K562 treated with DMSO at 1 percent for 48 hours (cell line): Measurements from ENCODE around the gene PRSS8. TPM values are rescaled to one million over a fixed set of nuclear protein-coding genes. Genes with fewer than 3 reads are reported as not detected.

ENCODE experiments used
- total RNA-seq: library from RNA; unstranded; fragments of 300-600 nt; gene quantifications from 2 replicates; pipeline ENCODE4 v1.2.3, GENCODE V29; 2022; ENCODE audit warnings: low replicate concordance; ENCODE audit errors: extremely low read depth

The PRSS8 gene
- not detected in 2 replicates for total RNA-seq

DNA sequence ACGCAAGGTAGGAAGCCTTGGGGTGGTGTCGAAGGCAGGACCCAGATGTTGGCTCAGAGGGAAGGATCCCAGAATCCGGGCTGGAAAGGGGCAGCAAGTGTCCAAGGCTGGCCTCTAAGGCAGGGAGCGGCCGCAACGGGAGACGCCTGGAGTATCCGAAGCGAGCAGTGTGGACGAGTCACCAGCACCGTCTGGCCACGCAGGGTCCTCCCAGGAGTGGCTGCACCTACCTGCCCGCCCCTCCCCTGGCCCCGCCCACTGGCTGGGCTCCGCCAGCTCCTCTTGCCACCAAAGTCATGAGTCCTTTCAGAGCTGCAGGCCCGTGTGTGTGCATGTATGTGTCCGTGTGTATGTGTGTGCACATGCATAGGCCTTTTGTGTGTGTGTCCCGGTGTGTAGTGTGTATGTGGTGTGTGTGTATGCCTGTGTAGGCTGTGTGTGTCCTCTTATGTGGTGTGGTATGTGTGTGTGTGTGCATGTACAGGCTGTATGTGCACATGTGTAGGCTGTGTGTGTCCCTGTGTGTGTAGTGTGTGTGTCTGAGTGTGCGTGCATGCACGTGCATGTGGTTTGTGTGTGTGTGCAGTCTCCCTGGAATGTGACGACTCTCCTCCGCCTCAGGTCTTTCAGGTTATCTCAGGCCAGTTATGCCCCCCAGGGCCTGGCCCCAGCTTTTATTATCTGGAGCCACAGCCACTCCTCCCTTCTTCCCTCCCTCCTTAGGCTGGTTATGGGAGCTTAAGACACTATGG is at the start of gene PRSS8:
Gene PRSS8 (minus strand): TSS at position 193 of the 752 bp plus-strand sequence. CDS start 229 bp downstream, outside the sequence.

DNA sequence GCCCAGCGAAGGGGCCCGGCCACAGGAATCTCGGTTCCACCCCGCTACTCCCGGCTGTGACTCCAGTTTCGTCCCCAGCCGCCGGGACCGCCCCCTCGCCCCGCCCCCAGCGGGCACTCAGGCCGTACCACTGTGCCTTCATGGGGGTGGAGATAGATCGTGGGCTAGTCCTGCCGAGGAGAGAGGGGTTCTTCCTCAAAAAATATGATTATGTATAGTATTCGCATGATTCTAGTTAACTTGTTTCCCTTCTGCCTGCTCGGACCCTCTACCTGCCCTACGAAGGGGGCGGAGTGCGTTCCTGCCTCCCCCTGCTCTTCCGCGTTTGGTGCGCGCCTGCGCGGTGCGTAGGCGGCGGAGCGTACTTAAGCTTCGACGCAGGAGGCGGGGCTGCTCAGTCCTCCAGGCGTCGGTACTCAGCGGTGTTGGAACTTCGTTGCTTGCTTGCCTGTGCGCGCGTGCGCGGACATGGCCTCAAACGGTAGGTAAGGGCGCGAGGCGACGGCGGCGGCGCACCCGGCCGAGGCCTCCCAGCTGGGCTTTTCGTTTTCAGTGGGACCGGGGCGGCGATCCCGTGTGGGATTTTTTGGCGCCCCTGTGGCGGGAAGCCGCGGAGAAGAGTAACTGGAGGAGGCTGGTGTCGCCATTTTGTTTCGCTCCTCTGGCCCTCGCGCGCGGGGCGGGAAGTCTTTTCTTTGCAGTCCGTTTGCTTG is 44.4 kb upstream of the PRSS8 start, which contains the start of gene FUS:
Gene FUS (plus strand): TSS at position 393 of the 713 bp plus-strand sequence. CDS start 76 bp downstream, at position 469.

GRCh38 chr16:31149894-31150890 is 14.7 kb upstream of the PRSS8 start, which contains the start of gene PRSS36:
Gene PRSS36 (minus strand): TSS chr16:31150066. CDS start chr16:31150035, 31 bp downstream.

DNA sequence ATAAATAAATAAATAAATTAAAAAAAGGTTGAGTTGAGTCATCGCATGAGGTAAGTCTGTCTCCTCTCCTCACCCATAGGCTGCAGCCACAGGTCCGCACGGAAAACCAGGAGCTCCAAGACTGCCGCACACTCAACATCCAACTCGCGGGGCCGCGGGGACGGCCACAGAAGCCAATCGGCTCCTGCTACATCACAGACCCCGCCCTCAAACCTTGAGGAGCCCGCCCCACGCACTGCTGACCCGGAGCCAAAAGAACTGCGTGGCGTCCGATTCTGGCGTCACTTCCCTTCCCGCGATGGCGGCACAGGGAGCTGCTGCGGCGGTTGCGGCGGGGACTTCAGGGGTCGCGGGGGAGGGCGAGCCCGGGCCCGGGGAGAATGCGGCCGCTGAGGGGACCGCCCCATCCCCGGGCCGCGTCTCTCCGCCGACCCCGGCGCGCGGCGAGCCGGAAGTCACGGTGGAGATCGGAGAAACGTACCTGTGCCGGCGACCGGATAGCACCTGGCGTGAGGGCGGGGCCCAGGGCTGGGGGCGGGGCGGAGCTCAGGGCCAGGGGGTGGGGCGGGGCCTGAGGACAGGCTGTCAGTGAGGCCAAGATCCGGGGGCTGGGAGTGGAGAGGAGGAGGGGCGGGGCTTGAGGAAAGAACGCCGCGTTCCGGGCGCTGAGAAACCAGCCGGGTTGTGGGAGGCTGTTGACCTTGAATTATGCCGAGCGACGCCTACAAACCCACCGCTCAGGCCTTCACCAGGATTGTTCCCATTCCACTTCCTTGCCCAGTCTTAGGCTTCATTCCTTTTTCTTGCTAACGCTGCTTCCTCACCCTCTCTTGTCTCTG is 17.9 kb downstream of the PRSS8 start, which contains the start of gene KAT8:
Gene KAT8 (plus strand): TSS at position 281 of the 839 bp plus-strand sequence. CDS start 18 bp downstream, at position 299.

DNA sequence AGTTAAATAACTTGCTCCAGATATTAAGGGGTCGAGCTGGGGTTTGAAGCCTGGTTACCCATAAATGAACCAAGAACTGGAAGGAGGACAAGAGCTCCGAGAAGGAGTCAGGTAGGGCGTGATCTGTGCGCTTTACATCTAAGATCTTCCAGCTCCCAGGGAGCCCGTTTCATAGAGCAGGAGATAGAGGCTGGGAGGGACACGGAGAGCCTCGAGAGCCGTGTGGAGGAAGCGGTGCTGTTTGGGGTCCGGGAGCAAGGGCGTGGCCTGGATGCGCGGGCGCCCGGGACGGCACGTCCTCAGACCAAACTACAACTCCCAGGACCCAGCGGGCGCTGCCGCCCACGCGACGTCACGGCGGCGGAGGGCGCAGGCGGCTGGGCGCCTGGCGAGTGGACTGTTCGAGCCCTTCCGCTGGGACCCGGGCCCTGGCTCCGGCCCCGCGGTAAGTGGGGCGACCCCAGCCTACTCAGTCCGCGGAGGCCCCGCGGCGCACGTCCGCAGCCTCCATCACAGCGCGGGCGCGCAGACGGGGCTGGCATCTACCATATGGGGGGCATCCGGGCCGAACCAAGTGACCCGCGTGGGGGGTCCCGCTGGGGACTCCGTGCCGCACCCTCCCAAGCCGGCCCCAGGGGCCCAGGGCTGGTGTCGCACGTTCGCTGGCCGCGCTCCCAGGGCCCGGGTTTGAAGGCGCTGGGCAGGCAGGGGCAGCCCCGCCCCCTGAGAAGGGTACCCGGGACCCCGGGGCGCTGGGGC is 27.3 kb downstream of the PRSS8 start, which contains the start of gene BCKDK:
Gene BCKDK (plus strand): TSS at position 352 of the 759 bp plus-strand sequence. CDS start 838 bp downstream, outside the sequence.

DNA sequence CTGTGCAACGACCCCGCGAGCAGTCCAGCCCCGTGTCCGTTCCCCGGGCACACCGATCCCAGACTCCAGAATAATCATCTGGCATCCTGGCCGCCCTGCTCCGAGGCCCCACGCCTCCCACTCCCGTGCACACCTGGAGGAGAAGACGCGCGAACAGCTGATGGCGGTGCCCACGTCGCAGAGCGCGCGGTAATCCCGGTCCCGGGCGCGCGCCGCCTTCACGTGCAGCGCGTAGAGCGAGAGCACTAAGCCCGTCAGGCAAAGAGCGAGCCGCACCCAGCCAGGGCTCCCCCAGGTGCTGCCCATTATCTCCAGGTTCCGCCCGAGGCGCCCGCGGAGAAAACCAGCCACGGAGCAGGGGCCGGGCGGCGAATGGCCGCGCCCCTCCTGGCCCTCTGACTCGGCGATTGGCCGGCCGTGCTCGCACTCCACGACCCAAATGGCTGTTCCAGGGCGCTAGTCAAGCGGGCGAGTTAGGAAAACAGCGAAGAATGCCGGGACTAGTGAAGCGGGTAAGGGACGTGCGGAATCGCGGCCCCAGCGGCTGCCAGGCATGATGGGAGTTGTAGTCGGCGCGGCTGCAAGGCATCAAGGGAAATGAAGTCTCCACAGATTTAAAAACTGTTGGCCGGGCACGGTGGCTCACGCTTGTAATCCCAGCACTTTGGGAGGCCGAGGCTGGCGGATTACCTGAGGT is 41.0 kb downstream of the PRSS8 start, which contains the start of gene VKORC1:
Gene VKORC1 (minus strand): TSS at position 374 of the 697 bp plus-strand sequence. CDS start 68 bp downstream, at position 306.

DNA sequence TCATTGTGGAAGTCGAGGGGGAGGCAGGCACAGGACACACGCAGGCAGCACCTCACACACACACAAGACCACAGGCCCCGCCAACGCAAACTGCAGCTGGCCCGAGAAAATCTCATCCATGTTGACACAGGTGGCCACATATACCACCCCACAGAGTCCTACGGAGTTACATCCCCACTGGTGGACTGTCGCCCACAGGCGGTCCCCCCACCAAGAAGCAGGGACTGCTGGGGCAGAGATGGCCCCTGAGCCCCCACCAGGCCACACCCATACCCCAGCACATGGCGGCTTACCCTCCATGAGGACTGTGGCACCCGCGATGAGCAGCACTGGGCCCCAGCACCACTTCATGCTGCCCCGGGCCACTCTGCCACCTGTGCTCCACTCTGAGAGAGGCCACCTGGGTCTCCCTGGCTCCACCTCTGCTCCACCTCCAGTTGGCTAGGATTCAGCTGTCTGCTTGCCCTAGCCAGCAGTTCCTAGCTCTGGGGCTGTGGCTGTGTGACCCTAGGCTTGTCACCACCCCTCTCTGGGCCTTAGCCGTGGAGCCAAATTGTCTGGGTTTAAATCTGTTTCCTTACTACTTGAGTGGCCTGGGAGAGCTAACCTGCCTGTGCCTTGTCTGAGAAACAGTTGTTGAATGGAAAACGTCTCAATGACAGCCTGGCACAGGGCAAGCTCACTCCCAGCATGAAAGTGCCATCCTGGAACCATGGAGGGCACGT is 46.9 kb downstream of the PRSS8 start, which contains the start of gene PRSS53:
Gene PRSS53 (minus strand): TSS at position 485 of the 725 bp plus-strand sequence. CDS start 134 bp downstream, at position 351.

Other genes with a start within 250 kb of the PRSS8 start
- gene BCL7C, start 241.7 kb downstream of the PRSS8 start, total RNA-seq: not detected in 2 replicates
- not detected in 2 replicates for gene CTF1, start 239.1 kb downstream of the PRSS8 start, total RNA-seq
- not detected in 2 replicates for gene FBXL19, start 212.2 kb downstream of the PRSS8 start, total RNA-seq
- gene ORAI3, start 186.7 kb downstream of the PRSS8 start, total RNA-seq: not detected in 2 replicates
- not detected in 2 replicates for gene SETD1A, start 178.0 kb downstream of the PRSS8 start, total RNA-seq
- gene HSD3B7, start 150.5 kb downstream of the PRSS8 start, total RNA-seq: not detected in 2 replicates
- not detected in 2 replicates for gene STX1B, start 125.1 kb downstream of the PRSS8 start, total RNA-seq
- gene STX4, start 102.2 kb downstream of the PRSS8 start, total RNA-seq: not detected in 2 replicates
- gene ZNF668, start 61.5 kb downstream of the PRSS8 start, total RNA-seq: not detected in 2 replicates
- not detected in 2 replicates for gene ZNF646, start 61.3 kb downstream of the PRSS8 start, total RNA-seq
- gene PRSS53, start 46.8 kb downstream of the PRSS8 start, total RNA-seq: not detected in 2 replicates
- gene VKORC1, start 40.9 kb downstream of the PRSS8 start, total RNA-seq: not detected in 2 replicates
- gene BCKDK, start 27.3 kb downstream of the PRSS8 start, total RNA-seq: not detected in 2 replicates
- gene KAT8, start 18.1 kb downstream of the PRSS8 start, total RNA-seq: not detected in 2 replicates
- gene PRSS36, start 14.3 kb upstream of the PRSS8 start, total RNA-seq: not detected in 2 replicates
- not detected in 2 replicates for gene FUS, start 44.4 kb upstream of the PRSS8 start, total RNA-seq
- gene PYCARD, start 67.0 kb upstream of the PRSS8 start, total RNA-seq: not detected in 2 replicates
- not detected in 2 replicates for gene TRIM72, start 78.4 kb upstream of the PRSS8 start, total RNA-seq
- gene PYDC1, start 81.4 kb upstream of the PRSS8 start, total RNA-seq: not detected in 2 replicates
- gene ITGAM, start 124.2 kb upstream of the PRSS8 start, total RNA-seq: not detected in 2 replicates
- gene ITGAX, start 219.4 kb upstream of the PRSS8 start, total RNA-seq: not detected in 2 replicates